ENCODE measurements around the gene COL27A1.
A peak's percentile ranks its signal among the peaks of the same experiment; 100 is the strongest.

Gene COL27A1

DNA sequence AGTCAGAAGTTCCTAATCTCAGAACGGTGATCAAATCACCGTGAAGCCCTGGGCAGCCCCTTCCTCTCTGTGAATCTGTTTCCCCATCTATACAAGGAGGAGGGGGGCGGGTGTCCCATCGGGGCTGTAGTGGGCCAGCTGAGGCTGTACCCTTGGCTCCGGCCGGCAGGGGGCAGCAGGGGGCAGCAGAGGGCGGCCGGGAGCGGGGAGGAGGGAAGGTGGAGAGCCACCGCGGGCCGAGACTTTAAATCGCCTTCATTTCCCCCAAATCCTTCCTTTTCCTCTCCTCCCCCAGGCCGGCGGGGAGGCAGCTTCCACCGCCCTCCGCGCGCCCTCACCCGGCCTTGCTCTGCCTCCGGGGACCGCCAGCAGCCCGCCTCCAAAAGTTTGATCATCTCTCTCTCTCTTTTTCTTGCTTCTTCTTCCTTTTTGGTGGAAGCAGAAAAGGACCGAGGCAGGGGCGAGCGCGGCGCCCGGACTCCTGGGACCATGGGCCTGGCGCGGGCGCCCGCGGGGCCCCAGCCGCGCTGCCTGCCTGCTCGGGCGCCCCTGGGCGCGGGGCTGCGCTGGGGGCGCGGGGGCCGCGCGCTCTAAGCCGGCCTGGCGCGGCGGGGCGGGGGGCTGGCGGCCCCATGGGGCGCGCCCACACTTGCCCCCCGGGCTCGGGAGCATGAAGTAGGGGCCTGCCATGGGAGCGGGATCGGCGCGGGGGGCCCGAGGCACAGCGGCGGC lies at the start of gene COL27A1:
TSS of gene COL27A1 (plus strand) at position 275 of the 732 bp plus-strand sequence. CDS start at position 689, 414 bp downstream.
- DNase-seq (ENCODE audit: low read depth in 2 of 2), result peak; percentile 59 to 85

DNA sequence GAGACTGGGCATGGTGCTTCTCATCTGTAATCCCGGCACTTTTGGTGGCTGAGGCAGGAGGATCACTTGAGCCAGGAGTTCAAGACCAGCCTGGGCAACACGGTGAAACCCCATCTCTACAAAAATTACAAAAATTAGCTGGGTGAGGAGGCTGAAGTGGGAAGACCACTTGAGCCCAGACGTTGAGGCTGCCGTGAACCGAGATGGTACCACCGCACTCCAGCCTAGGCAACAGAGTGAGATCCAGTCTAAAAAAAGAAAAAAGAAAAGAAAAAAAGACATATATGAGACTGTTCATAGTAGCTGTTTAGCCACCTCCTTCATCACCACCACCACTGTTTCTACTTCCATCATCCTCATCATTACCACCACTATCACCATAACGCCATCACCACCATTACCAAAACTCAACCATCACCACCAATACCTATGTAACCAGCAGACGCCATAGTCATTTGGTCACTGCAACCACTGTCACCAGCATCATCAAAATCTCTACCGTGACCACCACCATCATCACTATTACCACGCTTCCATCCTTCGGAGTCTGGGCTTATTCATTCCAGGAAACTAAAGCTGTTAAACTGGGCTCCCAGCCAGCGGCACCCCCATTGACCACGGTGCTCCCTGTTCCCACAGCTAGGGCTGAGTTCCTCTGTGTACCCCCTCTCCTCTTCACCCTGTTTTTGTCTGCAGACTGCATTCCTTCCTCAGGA lies 47.9 kb upstream of the COL27A1 start:
- no peak for DNase-seq (ENCODE audit: low read depth in 2 of 2)

DNA sequence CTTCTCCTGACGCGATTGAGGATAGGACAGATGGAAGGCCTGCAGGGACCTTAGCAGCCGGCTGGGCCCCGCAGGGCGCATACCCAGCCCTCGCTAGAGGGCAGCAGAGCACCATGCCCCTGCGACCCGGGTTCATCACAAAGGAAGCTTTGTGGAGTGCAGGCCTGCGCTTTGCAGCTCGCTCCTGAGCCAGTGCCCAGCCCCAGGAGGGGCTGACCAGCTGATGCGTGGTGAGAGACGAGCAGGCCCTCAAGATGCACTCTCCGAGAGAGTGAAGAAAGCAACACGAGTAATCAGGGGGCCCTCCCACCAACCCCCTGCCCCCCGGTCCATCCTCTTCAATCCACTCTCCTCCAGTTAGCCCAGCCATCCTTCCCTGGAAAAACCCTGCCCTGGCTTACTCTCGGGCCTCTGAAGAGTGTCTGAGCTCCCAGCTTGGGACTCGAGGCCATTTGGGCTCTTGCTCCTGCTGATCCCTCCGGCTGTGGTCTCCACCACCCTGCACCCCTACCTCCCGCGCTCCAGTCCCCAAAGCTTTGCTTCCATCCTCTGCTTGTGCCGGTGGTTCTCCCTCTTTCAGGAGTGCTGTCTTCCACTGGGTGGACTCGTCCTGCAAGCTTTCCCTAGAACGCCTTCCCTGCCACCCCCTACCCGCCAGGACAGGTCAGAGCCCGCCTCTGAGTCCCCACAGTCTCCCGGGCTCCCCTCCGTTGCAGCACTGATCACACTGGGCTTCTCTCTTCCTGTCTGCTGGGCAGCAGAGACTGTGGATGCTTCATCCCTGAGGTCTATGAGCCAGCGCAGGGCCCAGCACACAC lies 47.1 kb upstream of the COL27A1 start:
- peak; percentile 31 to 64 for DNase-seq (ENCODE audit: low read depth in 2 of 2)

DNA sequence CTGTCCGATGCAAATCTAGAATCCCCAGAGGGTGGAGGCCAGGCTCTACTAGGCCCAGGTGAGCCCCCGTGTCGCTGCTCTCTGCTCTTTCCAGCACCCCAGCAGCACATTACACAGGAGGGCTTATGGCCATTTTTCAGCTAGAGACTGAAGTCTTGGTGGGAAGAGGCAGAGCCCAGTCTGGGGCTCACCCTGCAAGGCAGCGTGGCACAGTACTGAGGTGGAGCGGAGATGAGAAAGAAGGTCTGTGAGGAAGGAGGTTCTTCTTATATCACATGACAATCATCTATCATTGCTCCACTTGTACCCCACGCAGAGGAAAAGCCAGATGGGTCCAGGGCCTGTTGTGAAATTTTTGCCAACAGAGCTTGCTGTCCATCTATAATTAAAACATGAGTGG lies 46.2 kb upstream of the COL27A1 start:
- DNase-seq (ENCODE audit: low read depth in 2 of 2), result no peak

DNA sequence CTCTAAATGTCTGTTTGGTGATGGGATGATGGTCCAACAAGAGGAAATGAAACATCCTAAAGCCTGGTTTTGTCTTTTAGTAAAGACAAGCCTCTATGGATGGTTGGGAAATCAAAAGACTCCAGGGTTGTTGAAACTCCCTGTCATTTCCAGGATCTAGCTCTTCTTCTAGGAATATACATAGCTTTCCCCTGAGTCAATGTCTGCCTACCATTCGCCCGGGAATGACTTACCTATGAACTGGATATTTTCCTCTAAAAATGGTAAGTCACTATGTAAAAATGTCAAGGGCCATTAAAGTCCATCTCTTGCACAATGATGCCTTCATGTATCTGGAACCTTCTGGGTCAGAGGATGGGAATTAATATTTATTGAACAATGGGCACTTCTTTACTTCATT lies 45.2 kb upstream of the COL27A1 start:
- no peak for DNase-seq (ENCODE audit: low read depth in 2 of 2)

DNA sequence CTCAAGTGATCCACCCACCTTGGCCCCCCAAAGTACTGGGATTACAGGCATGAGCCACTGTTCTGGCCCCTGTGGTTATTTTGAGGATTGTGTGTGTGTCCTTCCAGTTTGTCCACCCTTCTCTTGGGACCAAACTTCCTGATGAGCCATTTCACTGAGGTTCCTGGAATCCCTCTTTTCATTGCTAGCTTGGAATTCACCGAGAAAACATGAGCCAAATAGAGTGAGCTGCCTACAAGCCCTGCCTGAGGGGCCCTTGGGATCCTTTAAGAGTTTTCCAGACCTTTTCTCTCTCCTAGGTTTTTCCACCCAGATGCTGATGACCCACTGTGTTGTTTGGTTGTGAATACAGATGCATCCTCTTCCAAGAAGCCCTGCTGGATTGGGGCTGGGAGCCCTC lies 43.0 kb upstream of the COL27A1 start:
- DNase-seq (ENCODE audit: low read depth in 2 of 2), result no peak

DNA sequence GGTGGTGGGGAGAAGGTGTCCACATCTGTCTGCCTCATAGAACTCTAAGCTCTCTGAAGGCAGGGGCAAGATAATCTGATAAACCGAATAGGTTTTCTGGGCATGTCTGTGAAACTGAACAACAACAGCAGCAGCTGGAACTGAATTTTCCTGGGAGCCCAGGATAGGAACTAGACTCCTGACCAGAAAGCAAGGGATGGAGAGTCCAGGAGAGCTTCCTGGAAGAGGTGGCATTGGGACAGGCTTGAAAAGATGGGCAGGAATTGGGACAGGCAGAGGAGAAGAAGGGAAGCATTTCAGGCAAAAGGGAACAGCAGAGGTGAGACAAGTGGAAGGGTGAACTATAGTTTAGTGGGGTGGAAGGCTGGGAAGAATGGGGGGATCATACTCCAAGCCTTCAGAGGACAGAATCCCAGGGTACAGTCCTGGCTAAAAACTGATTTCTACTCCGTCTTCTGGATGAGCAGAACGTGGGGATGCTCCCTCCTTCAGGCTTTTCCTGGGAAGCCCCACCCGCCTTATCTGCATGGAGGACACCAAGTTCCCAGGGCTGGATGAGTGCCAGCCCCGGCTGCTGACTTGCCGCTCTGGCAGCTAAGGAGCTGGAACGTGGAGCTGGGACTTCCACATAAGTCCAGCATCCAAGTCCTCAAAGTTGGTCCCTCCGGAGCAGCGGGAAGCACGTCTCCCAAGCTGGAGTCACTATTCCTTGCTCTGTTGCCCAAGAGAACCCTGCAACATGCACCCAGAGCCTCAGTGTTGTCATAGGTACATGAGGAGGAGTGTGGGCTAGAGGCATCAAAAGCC lies 42.4 kb upstream of the COL27A1 start:
- DNase-seq (ENCODE audit: low read depth in 2 of 2), result no peak

DNA sequence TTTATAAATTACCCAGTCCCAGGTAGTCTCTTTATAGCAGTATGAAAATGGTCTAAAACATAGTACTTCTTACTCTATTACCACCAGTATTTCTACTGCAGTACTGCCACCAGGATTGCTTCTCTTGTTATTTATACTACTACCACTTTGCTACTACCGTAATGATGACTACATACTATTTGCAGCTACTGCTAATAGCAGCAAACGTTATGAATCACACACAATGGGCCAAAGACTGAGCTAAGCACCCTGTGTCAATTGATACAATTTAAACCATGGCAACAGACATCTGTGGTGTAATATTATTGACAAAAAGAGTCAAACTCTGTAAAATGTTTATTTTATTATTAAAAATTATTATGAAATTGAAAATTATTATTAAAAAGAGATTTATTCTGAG lies 41.0 kb upstream of the COL27A1 start:
- no peak for DNase-seq (ENCODE audit: low read depth in 2 of 2)

DNA sequence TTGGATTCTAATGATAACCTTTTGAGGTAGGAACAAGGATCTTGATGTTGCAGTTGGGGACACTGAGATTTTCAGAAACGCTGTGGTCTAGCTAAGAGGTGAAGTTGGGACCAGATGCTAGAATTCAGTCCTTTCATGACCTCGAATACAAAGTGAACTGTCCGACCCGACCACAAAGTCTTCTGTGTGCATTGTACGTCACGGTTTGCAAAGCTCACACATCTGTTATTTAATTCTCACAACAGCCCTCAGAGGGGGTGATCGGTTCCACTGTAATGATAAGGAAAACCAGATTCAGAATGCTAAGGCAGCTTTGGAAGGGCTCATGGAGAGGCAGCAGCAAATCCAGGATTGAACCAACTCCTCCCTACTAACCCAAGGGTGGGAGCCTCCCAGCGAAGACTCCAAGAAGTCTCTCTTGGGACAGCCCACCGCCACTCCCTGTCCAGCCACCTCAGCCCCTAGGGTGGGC lies 39.6 kb upstream of the COL27A1 start:
- no peak for DNase-seq (ENCODE audit: low read depth in 2 of 2)

DNA sequence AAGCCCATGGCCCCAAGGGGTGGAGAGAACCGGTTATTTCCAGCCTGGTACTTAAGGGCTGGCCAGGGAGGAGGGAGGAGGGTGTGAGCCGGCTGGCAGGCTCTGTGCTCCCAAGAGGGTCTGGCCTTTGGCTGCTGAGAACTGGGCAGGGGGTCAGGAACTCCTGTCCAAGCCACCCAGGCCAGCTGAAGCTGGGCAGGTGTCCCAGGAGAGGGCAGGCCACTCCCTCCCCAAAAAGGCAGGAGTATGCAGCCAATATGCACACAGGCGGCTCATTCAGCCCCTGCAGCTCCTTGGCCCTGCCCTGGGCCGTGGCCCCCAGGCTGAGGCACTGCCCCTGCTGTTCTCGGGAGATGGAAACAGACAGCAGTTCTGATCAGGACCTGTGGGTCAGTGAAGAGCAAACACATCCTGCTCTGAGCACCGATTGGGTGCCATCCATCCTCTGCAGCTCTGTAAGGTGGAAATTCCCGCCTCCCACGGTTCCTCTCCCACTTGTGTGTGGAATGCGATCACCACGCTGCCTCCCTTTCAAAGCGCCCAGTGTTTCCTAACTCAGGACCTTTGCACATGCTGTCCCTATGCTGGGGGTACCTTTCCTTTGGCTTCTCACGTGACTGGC lies 39.1 kb upstream of the COL27A1 start:
- DNase-seq (ENCODE audit: low read depth in 2 of 2), result no peak

DNA sequence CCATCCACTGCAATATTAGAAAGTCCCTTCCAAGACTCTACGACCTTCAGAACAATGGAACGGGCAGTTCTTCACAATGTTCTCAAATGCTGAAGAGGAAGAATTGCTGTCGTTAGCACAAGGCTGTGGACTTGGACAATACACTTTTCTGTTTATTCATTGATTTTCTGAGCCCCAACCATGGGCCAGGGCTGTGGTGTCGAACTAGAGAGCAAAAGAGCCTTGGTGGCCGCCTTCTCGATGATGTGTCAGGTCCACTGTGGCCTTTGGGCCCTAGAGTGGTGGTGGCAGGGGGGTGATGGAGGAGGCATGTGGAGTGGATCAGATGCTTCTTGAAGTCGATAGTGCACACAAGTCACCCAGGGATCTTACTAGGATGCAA lies 37.7 kb upstream of the COL27A1 start:
- no peak for DNase-seq (ENCODE audit: low read depth in 2 of 2)

DNA sequence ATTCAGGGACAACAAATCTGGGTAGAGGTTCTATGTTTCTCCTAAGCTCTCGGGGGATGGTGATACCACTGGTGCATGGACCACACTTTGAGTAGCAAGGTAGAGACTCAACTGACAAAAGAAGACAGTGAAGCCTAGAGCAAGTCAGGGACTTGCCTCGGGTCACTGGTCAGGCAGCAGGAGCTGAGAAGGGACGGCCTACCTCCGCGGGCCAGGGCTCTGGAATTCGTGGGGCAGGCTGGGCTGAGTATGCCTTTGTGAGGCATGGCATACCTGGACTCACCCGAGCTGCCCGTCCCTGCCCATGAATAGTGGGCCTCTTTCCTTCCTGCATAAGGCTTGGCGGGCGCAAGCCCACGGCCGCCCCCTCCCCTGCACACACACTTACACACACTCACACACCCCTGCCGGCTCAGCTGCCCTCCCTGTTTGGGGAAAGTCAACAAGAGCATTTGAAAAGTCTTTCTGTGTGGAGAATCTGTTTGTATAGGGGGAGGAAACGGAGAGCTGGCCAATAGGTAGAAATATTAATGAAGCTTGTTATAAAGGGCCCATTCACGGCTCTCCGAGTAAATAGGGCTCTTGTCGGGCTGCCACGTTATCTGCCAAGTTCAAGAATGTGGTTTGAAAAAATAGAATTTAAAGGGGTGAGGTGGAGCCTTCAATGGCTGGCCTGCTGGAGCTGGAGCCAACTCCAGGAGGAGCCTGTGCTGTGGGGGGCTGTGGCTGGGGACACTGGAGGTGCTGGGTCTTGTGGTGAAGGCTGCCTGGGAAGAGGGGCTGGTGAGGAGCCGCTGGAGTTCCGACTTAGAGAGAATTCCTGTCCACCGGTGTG lies 37.1 kb upstream of the COL27A1 start:
- DNase-seq (ENCODE audit: low read depth in 2 of 2), result no peak

DNA sequence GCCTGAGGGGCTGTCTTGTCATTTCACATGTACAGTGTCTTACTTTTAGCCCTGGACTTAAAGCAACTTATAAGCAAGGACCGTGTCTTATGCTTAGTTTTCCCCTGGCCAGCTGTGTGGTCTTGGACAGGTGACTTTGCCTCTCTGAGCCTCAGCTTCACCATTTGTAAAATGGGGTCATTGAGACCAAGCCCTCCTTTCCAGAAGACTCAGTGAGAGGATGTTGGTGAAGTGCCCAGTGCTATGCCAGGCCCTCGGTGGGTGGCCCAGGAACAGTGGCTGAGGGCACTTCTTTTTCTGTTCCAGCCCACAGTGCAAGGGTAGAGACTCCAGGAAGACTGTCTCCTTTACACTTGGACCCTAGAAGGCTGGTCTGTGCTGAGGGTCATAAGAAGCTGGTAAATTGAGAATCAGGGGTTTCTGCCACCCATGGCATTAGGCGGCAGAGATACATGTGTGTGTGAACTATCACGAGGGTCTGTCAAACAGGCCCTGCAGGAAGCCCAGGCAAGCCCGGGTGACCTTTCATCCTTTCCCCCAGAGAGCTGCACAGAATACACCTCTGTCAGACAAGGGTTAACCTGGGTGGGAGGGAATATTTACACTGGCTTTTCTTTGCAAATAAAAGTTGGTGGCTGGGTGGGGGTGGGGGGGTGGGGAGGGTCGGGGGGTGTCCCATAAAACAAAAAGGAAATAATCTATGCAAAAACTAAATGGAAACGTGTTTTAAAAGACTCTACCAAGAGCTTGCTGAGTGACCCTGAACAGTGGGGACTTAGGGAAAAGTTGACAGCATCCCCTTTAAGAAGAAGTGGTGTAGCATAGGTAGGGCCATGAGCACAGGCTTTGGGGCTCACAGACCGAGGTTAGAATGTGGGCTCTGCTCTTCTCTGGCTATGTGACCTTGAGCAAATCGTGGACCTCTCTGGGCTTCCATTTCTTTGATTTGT lies 35.8 kb upstream of the COL27A1 start:
- no peak for DNase-seq (ENCODE audit: low read depth in 2 of 2)

DNA sequence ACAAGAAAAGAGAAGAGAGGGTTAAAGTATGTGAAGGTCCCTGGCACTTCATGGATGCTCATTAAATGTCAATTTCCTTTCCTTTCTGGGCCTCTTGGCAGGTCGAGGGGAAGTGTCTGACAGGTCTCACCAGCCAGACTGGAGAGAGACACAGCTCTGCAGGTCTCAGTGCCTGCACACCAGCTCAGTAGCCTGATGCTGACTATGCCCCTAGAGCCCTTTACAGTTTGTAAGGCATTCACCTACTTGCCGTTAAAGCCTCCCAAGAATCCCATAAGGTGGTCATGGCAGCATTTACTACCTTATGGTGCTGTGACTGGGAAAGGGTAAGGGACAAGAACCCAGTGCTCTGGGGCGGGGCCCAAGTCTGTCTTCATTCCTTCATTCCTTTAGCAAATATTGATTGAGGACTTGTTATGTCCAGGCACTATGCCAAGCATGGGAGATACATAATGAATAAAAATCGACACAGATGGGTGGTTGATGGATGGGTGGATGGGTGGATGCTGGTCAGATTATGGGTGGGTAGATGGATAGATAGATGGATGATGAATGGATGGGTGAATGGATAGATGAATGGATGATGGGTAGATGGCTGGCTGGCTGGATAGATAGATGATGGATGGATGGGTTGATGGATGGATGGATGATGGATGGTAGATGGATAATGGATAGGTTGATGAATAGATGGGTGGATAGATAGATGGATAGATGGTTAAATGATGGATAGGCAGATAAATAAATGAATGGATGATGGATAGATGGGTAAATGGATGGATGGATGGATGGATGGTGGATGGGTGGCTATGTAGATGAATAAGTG lies 34.9 kb upstream of the COL27A1 start:
- no peak for DNase-seq (ENCODE audit: low read depth in 2 of 2)

DNA sequence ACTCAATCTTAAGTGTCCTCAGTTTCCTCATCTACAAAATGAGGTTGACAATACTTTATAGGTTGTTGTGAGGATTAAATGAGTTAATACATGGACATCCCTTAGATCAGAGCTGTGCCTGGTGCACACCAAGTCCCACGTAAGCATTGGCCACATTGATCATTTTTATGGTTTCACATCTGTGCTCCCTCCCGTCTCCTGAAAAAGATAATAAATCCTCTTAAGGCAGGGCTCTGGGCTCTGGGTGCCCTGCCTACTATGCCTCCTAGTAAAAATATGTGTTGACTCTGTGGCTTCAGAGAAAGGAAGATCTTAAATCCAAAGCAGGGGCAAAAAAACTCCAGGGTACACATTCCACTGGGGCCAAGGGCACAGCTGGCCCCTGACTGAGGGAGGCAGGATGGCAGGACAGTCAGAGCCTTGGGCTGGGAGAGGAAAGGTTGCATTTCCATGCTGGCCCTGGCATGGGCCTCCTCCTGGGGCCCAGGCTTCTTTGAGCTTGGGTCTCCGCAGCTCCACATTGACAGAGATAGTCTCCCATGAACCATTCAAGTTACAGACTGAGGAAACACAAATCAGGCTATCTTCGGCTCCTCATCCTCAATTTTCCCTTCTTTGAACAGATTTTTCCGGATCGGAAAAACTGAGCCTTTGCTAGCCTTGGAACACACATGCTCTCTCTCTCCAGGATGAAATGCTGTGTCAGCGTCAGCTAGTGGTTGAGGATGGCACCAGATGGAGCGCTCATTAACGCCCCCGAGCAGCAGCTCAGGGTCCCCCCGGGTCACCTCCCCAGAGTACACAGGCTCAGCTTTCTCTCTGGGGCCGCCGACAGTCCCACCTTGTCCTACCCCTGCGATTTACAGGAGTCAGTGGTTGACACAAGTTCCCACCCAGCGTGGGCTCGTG lies 33.9 kb upstream of the COL27A1 start:
- DNase-seq (ENCODE audit: low read depth in 2 of 2), result no peak

DNA sequence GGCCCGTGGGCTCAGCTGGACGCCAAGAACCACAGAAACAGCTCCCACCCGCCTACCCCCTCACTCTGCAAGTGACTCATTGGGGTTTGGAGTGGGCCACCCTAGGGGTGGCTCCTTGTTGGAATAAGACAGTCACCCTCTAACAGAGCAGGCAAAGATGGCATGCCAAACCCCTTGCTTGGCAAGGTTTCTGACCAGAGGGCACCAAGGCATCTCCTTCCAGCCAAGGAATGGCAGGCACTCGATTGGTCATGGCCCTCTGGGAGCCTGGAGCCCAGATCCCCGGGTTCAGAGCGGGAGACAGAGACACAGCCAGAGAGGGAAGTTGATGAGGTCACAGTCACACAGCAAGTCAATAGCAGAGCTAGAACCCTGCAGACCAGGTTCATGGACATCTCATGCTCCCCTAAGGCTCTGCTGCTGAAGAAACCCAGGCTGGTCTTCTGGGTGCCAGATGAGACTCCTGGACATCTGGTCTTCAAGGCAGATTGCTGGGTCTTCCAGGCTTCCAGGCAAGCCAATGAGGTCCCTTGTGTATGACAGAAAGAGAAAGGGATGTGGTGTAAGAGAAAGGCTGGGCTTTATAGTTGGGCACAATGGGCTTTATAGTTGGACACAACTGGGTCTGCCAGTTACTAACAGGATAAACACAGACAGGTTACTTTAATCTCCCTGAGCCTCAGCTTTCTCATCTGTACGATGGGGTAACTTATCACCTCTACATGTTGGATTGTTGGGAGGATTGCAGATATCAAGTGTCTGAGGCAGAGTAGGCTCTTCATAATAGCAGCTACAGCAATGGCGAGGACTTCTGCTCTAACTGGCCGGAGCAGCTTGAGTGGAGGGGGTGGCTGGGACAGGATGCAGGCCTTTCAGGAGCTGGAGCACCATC lies 33.0 kb upstream of the COL27A1 start:
- no peak for DNase-seq (ENCODE audit: low read depth in 2 of 2)

Data from stimulated activated CD4-positive, alpha-beta T cell treated with anti-CD3 and anti-CD28 coated beads, Interleukin-12 subunit alpha, Interleukin-12 subunit beta, amount 100 ng/mL, for 24 hours (primary cell).